ENCODE measurements around the gene PLEKHG1.

GRCh38 chr6:150631283-150631983 lies 31.7 kb downstream of the PLEKHG1 start:
- TF ChIP-seq CTCF (IDR thresholded peaks at IDR 0.05) = no peak
- TF ChIP-seq POLR2A (IDR thresholded peaks at IDR 0.05) = no peak

All from thyroid gland (tissue), 4 donors.